Fibroblast of lung (primary cell): ENCODE measurements around the gene ANKRD28. TPM values are rescaled to one million over a fixed set of nuclear protein-coding genes. Genes with fewer than 3 reads are reported as not detected.

Source experiments
- DNase-seq, 2 donors: peaks; one replicate each; pipeline versions ENCODE4 v3.0.0 to v3.0.0-alpha.2; 2010; ENCODE audit warnings: low read depth in 2 of 2
- H2AFZ ChIP-seq: 2 replicates; pipeline ENCODE4 v1.5.1; 2012; ENCODE audit warnings: low read length, control low read depth, inconsistent platforms
- H3K27ac ChIP-seq: 2 replicates; pipeline ENCODE4 v1.5.1; 2011; ENCODE audit warnings: low read length, control low read depth; ENCODE audit not compliant: insufficient read depth
- H3K27me3 ChIP-seq: 2 replicates; pipeline ENCODE4 v1.5.1; 2011; ENCODE audit warnings: mild to moderate bottlenecking, low read length; ENCODE audit not compliant: control insufficient read depth, insufficient read depth
- H3K36me3 ChIP-seq: 2 replicates; pipeline ENCODE4 v1.5.1; 2011; ENCODE audit warnings: low read length; ENCODE audit not compliant: control insufficient read depth, insufficient read depth
- H3K4me1 ChIP-seq: 2 replicates; pipeline ENCODE4 v1.5.1; 2011; ENCODE audit warnings: low read length; ENCODE audit not compliant: control insufficient read depth, insufficient read depth; ENCODE audit errors: extremely low read depth
- H3K4me2 ChIP-seq: 2 replicates; pipeline ENCODE4 v1.5.1; 2011; ENCODE audit warnings: low read length, control low read depth; ENCODE audit not compliant: insufficient read depth; ENCODE audit errors: extremely low read depth
- H3K4me3 ChIP-seq, 4 experiments: fragments of 200-600 bp in 1 of 4; sonication (generic) in 1 of 4; replicated peaks in 1 of 4; 2 replicates each; pipeline ENCODE4 v1.5.1; 2011 to 2016; ENCODE audit warnings: low read length in 4 of 4, low read depth in 3 of 4, mild to moderate bottlenecking in 3 of 4, control low read depth in 2 of 4, inconsistent platforms in 1 of 4, mixed read lengths in 1 of 4; ENCODE audit not compliant: insufficient read depth in 1 of 4; ENCODE audit errors: control extremely low read depth in 1 of 4
- H3K79me2 ChIP-seq: 2 replicates; pipeline ENCODE4 v1.5.1; 2012; ENCODE audit warnings: mild to moderate bottlenecking, low read length, inconsistent platforms; ENCODE audit not compliant: control insufficient read depth, insufficient read depth
- H3K9ac ChIP-seq: 2 replicates; pipeline ENCODE4 v1.5.1; 2011; ENCODE audit warnings: mild to moderate bottlenecking, low read length, control low read depth; ENCODE audit not compliant: insufficient read depth
- H3K9me3 ChIP-seq: 2 replicates; pipeline ENCODE4 v1.5.1; 2012; ENCODE audit warnings: low read depth, low read length; ENCODE audit not compliant: control insufficient read depth, insufficient read depth
- H4K20me1 ChIP-seq: 2 replicates; pipeline ENCODE4 v1.5.1; 2011; ENCODE audit warnings: low read length; ENCODE audit not compliant: control insufficient read depth, insufficient read depth; ENCODE audit errors: extremely low read depth
- CTCF ChIP-seq, 2 donors: IDR thresholded peaks in 1 of 2; conservative IDR thresholded peaks in 1 of 2; 1 replicate in 1 of 2; 2 replicates in 1 of 2; pipeline ENCODE4 v1.5.1; 2011 to 2012; ENCODE audit warnings: low read length in 2 of 2, control low read depth in 1 of 2, inconsistent platforms in 1 of 2, low read depth in 1 of 2, mild to moderate bottlenecking in 1 of 2
- EZH2 ChIP-seq: IDR thresholded peaks from 2 replicates; pipeline ENCODE4 v1.5.1; 2012; ENCODE audit warnings: low read length, control low read depth, mild to moderate bottlenecking; ENCODE audit errors: missing control alignments
- polyA plus RNA-seq, 2 donors: library from polyadenylated mRNA; depleted of rRNA in 1 of 2; stranded (reverse) in 1 of 2; unstranded in 1 of 2; fragments of >200 nt; gene quantifications; 2 replicates each; pipeline ENCODE4 v1.2.1, GENCODE V29; 2011 to 2012; ENCODE audit warnings: missing spikeins in 1 of 2
- total RNA-seq: library from RNA; depleted of rRNA; stranded (reverse); fragments of >200 nt; gene quantifications from 2 replicates; pipeline ENCODE4 v1.2.1, GENCODE V29; 2014

Gene ANKRD28
- total and polyA plus RNA-seq, 2 donors (not counting 1 experiment from before 2014, with no cell fraction given) = 82.3 to 222 TPM

- Histone ChIP-seq H3K4me3 (peak overlapping the region in 1 of 4 experiments; percentile 32), H3K9ac (no peak overlapping the region), H3K27me3 (no peaks in the 10 kb centered on the region), H3K36me3 (no peaks in the 10 kb centered on the region), H3K4me2 (no peak overlapping the region), H3K4me1 (no peaks in the 10 kb centered on the region), H3K9me3 (no peaks in the 10 kb centered on the region), H3K27ac (no peak overlapping the region), H2AFZ (no peak overlapping the region), H3K79me2 (peaks cover 99% of the 10 kb centered on the region), H4K20me1 (no peaks in the 10 kb centered on the region)
- peak in 1 of 2 donors; percentile 65 for DNase-seq
- TF ChIP-seq CTCF (conservative IDR thresholded peaks at IDR 0.05 in 1 of 2, IDR thresholded peaks at IDR 0.05 in 1 of 2; ENCODE audit: low read depth in 1 of 2, low read length in 2 of 2) (no peak), EZH2 (no peak)
Measured at GRCh38 chr3:15781637-15782402, 16.0 kb downstream of the ANKRD28 start.

- no peaks in the 10 kb centered on the region for H3K4me1 ChIP-seq
- no peaks in the 10 kb centered on the region for H4K20me1 ChIP-seq
- no peak overlapping the region for H3K9ac ChIP-seq
- H3K4me3 ChIP-seq = no peak overlapping the region
- H3K27ac ChIP-seq = no peak overlapping the region
- H2AFZ ChIP-seq = no peak overlapping the region
- TF ChIP-seq CTCF (conservative IDR thresholded peaks at IDR 0.05 in 1 of 2, IDR thresholded peaks at IDR 0.05 in 1 of 2; ENCODE audit: low read depth in 1 of 2, low read length in 2 of 2) = no peak
- TF ChIP-seq EZH2 = no peak
- no peaks in the 10 kb centered on the region for H3K9me3 ChIP-seq
- DNase-seq = no peak
- no peak overlapping the region for H3K4me2 ChIP-seq
- peaks cover 97% of the 10 kb centered on the region for H3K79me2 ChIP-seq
- H3K27me3 ChIP-seq = no peaks in the 10 kb centered on the region
- no peaks in the 10 kb centered on the region for H3K36me3 ChIP-seq
Measured at GRCh38 chr3:15781131-15781530, 16.6 kb downstream of the ANKRD28 start.

- Histone ChIP-seq H3K27me3 (no peaks in the 10 kb centered on the region), H3K4me1 (no peaks in the 10 kb centered on the region), H3K9me3 (no peaks in the 10 kb centered on the region), H3K79me2 (peaks cover 96% of the 10 kb centered on the region), H3K9ac (no peak overlapping the region), H3K4me3 (no peak overlapping the region), H3K36me3 (no peaks in the 10 kb centered on the region), H3K4me2 (no peak overlapping the region), H3K27ac (no peak overlapping the region), H2AFZ (no peak overlapping the region), H4K20me1 (no peaks in the 10 kb centered on the region)
- no peak for TF ChIP-seq EZH2
- DNase-seq = no peak
Measured at GRCh38 chr3:15779111-15779510, 18.7 kb downstream of the ANKRD28 start.
